HG03108 (cell line): ENCODE measurements around the gene GPRC5C.

ENCODE experiments used
- ATAC-seq: cut with Tn5 transposase; IDR thresholded peaks from one replicate; pipeline ENCODE4 v1.9.1; 2021; ENCODE audit warnings: moderate library complexity; ENCODE audit not compliant: unreplicated experiment

GPRC5C gene, protein sequence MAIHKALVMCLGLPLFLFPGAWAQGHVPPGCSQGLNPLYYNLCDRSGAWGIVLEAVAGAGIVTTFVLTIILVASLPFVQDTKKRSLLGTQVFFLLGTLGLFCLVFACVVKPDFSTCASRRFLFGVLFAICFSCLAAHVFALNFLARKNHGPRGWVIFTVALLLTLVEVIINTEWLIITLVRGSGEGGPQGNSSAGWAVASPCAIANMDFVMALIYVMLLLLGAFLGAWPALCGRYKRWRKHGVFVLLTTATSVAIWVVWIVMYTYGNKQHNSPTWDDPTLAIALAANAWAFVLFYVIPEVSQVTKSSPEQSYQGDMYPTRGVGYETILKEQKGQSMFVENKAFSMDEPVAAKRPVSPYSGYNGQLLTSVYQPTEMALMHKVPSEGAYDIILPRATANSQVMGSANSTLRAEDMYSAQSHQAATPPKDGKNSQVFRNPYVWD

DNA sequence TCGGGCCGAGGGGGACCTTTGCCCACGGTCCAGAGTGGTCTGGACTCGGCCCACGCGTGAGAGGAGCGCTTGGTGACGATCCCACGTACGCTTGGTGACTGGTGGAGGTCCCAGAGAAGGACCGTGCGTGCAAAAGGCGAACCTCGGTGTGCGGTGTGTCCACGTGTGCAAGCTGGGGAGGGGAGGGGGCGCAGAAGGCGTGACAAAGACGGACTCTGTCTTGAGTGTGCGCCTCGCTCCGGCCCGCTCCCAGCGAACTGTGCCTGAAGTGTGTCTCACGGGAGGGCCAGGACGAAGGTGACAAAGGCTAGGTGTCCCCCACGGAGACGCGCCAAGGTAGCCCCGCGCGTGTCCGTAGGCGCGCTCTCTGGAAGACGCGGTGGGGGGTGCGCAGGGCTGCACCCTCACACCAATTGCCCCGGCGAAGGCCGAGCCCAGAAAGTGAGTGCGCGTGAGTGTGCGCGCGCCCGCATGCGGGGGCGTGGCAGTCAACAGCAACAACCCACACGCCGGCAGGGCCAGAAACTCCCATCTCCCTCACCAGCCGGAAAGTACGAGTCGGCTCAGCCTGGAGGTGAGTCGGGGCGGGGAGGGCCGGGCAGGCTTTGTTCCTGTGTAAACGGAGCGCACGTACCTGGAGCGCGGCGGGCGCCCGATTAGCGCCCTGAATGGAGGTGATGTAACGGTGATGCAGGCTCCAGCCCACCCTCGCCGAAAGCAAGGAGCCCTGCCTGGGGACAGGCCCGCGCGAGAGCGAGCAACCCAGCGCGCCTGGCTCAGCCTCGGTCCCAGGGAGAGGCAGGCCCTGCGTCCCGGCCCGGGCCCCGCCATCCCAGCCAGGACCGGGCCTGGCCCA lies at the start of gene GPRC5C:
Gene GPRC5C (plus strand): TSS at position 521 of the 856 bp plus-strand sequence. CDS start 7,689 bp downstream, outside the sequence.
- no peak for ATAC-seq

GRCh38 chr17:74383141-74383540 lies 48.7 kb upstream of the GPRC5C start:
- no peak for ATAC-seq

DNA sequence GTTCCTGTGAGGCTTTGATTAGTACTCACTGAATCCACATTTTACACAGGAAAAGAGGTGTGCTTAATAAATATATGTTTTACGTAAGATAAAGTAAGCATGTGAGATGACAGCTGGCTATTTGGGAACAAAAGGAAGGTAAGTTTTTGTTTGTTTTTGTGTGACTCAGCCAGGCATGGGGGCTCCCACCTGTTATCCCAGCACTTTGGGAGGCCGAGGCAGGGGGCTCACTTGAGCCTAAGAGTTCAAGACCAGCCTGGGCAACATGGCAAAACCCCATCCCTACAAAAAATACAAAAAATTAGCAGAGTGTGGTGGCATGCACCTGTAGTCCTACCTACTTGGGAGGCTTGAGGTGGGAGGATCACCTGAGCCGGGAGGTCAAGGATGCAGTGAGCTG lies 46.7 kb upstream of the GPRC5C start:
- ATAC-seq, result no peak

GRCh38 chr17:74386386-74386785 lies 45.5 kb upstream of the GPRC5C start:
- no peak for ATAC-seq

DNA sequence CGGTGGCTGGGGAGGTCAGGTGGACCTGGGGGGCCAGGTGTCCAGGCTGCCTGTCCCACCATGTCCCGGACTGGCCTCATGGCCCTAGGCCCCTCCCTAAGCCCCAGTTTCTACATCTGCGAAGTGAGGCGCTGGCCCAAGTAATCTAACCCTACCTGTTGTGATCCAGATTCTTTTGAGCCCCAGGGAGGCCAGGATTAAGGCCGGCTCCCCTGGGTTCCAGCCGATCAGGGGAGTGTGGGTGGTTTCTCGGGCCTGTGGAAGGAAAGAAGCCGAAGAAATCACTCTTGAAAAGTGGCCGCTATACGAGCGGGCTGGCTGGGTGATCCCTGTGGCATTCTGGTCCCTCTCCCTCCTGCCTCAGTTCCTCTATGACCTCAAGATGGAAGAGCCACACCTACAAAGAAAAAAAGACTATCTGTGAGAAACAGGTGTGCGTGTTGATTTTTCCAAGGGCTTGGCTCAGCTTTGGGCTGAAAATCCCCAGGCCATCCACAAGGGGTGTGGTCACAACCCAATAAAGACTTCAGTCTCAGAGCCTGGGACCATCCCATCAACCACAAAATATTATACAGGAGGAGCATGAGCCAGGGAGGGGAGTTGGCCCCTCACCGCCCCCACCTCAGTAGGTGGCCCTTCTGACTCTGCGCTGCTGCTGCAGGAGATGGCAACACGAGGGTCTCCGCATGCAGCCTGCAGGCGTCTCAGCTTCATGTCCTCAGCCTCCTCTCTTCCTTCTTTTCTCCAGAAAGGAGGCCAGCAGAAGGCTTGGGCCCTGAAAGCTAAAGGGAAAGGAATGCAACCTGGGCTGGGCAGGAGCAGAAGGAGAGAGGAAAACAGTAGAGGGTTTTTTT lies 44.3 kb upstream of the GPRC5C start:
- no peak for ATAC-seq

DNA sequence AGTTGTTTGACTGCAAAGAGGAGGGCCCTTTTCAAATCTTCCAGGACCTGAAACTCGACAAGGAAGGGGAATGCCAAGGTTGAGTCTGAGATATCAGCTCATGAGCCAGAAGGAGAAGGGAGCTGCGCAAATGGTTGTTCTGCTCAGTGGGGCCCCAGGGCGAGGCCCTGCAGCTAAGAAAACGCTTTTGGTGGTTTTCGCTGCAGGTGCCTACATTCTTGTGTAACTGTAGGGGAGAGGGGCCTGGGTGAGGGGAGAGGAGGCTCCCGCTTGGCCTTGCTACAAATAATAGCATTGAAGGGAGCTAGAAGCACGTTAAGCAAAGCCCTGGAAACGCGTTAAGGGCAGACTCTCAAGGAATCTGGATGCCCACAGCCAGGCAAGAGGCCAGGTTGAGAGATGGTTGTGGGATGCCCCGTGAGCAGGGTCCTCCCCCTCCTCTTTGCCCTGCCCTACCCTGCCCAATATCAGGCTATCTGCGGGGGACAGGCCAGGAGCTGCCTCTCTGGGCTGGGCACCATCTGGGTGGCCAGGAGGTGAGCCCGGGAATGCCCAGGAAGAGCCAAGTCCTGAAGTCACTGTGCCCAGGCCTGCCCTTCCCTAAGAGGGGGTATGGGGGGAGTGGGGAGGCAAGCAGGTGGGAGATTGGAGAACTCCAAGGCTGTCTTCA lies 42.7 kb upstream of the GPRC5C start:
- no peak for ATAC-seq

GRCh38 chr17:74389937-74390679 lies 41.8 kb upstream of the GPRC5C start:
- ATAC-seq, result no peak

- ATAC-seq, result no peak
Observed at GRCh38 chr17:74390680-74391653, 40.9 kb upstream of the GPRC5C start.

GRCh38 chr17:74391771-74392170 lies 40.1 kb upstream of the GPRC5C start:
- no peak for ATAC-seq

DNA sequence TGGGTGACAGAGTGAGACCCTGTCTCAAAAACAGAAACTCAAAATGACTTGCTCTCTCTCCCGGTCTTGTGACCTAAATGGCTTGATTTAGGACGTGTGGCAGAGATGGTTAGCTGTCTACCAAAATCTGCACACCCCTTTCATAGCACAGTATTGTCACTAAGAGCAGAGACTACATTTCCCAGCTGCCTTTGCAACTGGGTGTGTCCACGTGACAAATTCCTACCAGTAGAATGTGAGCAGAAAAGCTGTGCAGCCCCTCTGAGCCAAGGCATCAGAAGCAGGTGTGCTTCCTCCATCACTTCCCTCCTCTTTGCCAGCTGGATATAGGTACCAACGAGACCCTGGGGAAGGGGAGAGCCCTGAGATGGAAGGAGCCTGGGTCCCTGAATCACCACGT lies 39.0 kb upstream of the GPRC5C start:
- no peak for ATAC-seq

GRCh38 chr17:74393346-74393942 lies 38.4 kb upstream of the GPRC5C start:
- no peak for ATAC-seq

DNA sequence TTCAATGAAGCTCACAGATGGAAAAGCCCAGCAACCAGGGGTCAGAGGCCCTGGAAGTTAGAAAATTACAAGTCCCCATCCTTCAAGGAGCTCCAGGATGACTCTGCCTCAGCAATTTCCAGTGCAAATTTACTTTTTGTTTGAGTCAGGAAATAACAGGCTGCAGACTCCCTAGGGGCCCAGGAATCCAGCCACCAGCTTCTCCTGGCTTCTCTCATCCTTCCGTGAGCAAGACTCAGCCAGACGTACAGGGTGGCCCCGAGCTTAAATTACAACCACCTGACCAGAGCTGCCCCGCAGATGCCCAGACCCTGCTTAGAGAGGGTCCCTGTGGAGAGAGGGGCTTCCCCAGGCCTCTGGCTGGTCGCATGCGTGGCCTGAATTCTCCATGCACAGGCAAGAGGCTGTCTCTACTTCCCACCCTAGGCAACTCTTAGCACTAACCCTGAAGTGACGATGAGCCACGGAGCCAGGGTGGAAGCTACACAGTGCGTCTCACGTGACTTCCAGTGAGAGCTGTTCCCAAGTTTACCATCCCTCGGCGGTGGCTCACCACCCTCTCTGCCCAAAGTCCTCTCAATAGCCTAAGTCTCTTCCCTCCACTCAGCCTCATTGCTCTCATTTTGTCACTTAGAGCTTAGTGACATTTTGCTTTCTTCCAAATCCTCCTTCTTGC lies 37.5 kb upstream of the GPRC5C start:
- ATAC-seq, result no peak

DNA sequence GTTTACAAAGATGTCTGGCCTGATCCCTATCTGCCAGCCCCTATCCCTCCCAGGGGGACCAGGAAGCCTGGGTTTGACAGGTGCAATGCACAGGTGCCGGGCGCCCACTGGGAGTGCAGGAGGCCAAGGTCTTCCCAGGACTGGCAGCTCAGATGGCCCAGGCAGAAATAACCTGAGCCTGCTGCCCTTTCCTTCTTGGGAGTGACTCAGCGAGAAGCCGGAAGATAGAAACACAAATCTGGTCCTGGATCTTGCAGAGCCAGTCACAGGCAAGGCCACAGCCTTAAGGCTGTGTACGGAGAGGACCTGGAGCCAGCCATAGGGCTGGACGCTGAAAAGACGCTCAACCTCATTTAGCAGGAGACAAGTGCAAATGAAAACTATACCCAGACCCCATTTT lies 36.9 kb upstream of the GPRC5C start:
- no peak for ATAC-seq

DNA sequence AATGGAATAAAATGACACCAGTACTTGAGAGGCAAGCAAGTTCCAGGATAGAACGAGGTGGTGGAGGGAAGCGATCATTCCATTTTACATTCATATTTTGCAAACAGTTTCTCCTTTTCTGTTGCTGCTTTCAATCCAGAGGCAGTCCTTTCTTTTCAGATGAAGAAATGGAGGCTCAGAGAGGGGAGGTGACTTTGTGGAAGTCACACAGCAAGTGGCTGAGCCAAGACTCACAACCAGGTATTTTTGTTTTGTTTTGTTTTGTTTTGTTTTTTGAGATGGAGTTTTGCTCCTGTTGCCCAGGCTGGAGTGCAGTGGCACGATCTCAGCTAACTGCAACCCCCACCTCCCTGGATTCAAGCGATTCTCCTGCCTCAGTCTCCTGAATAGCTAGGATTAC lies 35.3 kb upstream of the GPRC5C start:
- no peak for ATAC-seq

GRCh38 chr17:74402048-74402447 lies 29.8 kb upstream of the GPRC5C start:
- ATAC-seq, result no peak

- no peak for ATAC-seq
Observed at GRCh38 chr17:74403512-74404137, 28.3 kb upstream of the GPRC5C start.

GRCh38 chr17:74404218-74404617 lies 27.7 kb upstream of the GPRC5C start:
- no peak for ATAC-seq
